Stimulated activated CD8-positive, alpha-beta memory T cell treated with anti-CD3 and anti-CD28 coated beads, Interleukin-4, amount 100 ng/mL, for 48 hours (primary cell): ENCODE data around the gene AGPAT2.

Experiments used
- DNase-seq: peaks from one replicate; pipeline ENCODE4 v3.0.0-alpha.2; 2020

AGPAT2 gene

GRCh38 chr9:136659861-136660784 lies 27.1 kb downstream of the AGPAT2 start:
- no peak for DNase-seq

- DNase-seq: no peak
These were observed 28.3 kb downstream of the AGPAT2 start for GRCh38 chr9:136658849-136659535.

GRCh38 chr9:136657974-136658848 lies 29.0 kb downstream of the AGPAT2 start:
- DNase-seq: no peak

- no peak for DNase-seq
These were observed 30.3 kb downstream of the AGPAT2 start for GRCh38 chr9:136656795-136657611.

GRCh38 chr9:136656183-136656738 lies 31.0 kb downstream of the AGPAT2 start:
- DNase-seq: no peak

- DNase-seq: no peak
These were observed 31.6 kb downstream of the AGPAT2 start for GRCh38 chr9:136655536-136656182.

- no peak for DNase-seq
These were observed 32.3 kb downstream of the AGPAT2 start for GRCh38 chr9:136654820-136655535.

- no peak for DNase-seq
These were observed 33.8 kb downstream of the AGPAT2 start for GRCh38 chr9:136653323-136654079.

- DNase-seq: no peak
These were observed 35.4 kb downstream of the AGPAT2 start for GRCh38 chr9:136651860-136652259.

GRCh38 chr9:136650648-136651047 lies 36.6 kb downstream of the AGPAT2 start:
- no peak for DNase-seq

- DNase-seq: no peak
These were observed 37.2 kb downstream of the AGPAT2 start for GRCh38 chr9:136650021-136650420.

- DNase-seq: no peak
These were observed 38.5 kb downstream of the AGPAT2 start for GRCh38 chr9:136648751-136649150.

GRCh38 chr9:136646827-136647711 lies 40.2 kb downstream of the AGPAT2 start:
- DNase-seq: no peak

GRCh38 chr9:136645903-136646754 lies 41.1 kb downstream of the AGPAT2 start:
- no peak for DNase-seq

- DNase-seq: no peak
These were observed 41.8 kb downstream of the AGPAT2 start for GRCh38 chr9:136645352-136645902.

- DNase-seq: peak; percentile 87
These were observed 42.5 kb downstream of the AGPAT2 start for GRCh38 chr9:136644593-136645351.

- no peak for DNase-seq
These were observed 43.0 kb downstream of the AGPAT2 start for GRCh38 chr9:136644343-136644592.
